Stimulated activated naive CD8-positive, alpha-beta T cell treated with anti-CD3 and anti-CD28 coated beads, Interleukin-15, Interleukin-2, amounts not matched to agents 100 ng/mL and 50 ng/mL, for 24 hours (primary cell): ENCODE results near the gene GFER.
"Not testable (repeated sequence)": the region's sequence is repeated elsewhere in the genome, so short reads cannot be mapped to it uniquely, and the experiment has no call there.

ENCODE experiments used
- H3K27ac Mint-ChIP-seq: one replicate; pipeline ENCODE4 v1.8.0; 2021; ENCODE audit warnings: mild to moderate bottlenecking, mixed read lengths
- H3K27me3 Mint-ChIP-seq: one replicate; pipeline ENCODE4 v1.8.0; 2021; ENCODE audit warnings: mixed read lengths
- H3K36me3 Mint-ChIP-seq: one replicate; pipeline ENCODE4 v1.8.0; 2021; ENCODE audit warnings: low read depth, mixed read lengths
- H3K4me1 Mint-ChIP-seq: one replicate; pipeline ENCODE4 v1.8.0; 2021; ENCODE audit warnings: low read depth, mixed read lengths
- H3K4me3 Mint-ChIP-seq: one replicate; pipeline ENCODE4 v1.8.0; 2021; ENCODE audit warnings: mild to moderate bottlenecking, mixed read lengths
- H3K9me3 Mint-ChIP-seq: one replicate; pipeline ENCODE4 v1.8.0; 2021; ENCODE audit warnings: mixed read lengths

GFER gene

GRCh38 chr16:2009791-2010510, 26.0 kb downstream of the GFER start, which contains the start of gene ZNF598:
ZNF598 (minus strand) TSS chr16:2009821.
- H3K27me3 Mint-ChIP-seq = no peaks in the 10 kb centered on the region
- peaks cover 43% of the 10 kb centered on the region for H3K4me1 Mint-ChIP-seq
- H3K36me3 Mint-ChIP-seq = peaks cover 19% of the 10 kb centered on the region
- peak within 1 kb of the TSS; percentile 98 for H3K4me3 Mint-ChIP-seq
- H3K27ac Mint-ChIP-seq = peak within 1 kb of the TSS; percentile 97
- no peaks in the 10 kb centered on the region for H3K9me3 Mint-ChIP-seq

- not testable (repeated sequence) for H3K27me3 Mint-ChIP-seq, H3K9me3 Mint-ChIP-seq, H3K27ac Mint-ChIP-seq
- Mint-ChIP-seq H3K4me1 (peaks cover 28% of the 10 kb centered on the region), H3K36me3 (peaks cover 16% of the 10 kb centered on the region), H3K4me3 (peak overlapping the region; percentile 41)
Measured at GRCh38 chr16:2011726-2012125, 27.7 kb downstream of the GFER start.

GRCh38 chr16:2013527-2013926, 29.5 kb downstream of the GFER start:
- Mint-ChIP-seq H3K27me3 (no peaks in the 10 kb centered on the region), H3K27ac (no peak overlapping the region), H3K36me3 (peaks cover 4% of the 10 kb centered on the region), H3K9me3 (no peaks in the 10 kb centered on the region), H3K4me3 (no peak overlapping the region), H3K4me1 (peaks cover 10% of the 10 kb centered on the region)

- Mint-ChIP-seq H3K27me3 (peaks cover 5% of the 10 kb centered on the region), H3K4me1 (peaks cover 3% of the 10 kb centered on the region), H3K4me3 (no peak overlapping the region), H3K9me3 (no peaks in the 10 kb centered on the region), H3K27ac (no peak overlapping the region), H3K36me3 (no peaks in the 10 kb centered on the region)
Measured at GRCh38 chr16:2015117-2015946, 31.3 kb downstream of the GFER start.

GRCh38 chr16:2015947-2016208, 31.9 kb downstream of the GFER start:
- no peaks in the 10 kb centered on the region for H3K36me3 Mint-ChIP-seq
- H3K4me1 Mint-ChIP-seq = peaks cover 5% of the 10 kb centered on the region
- H3K27ac Mint-ChIP-seq = no peak overlapping the region
- H3K4me3 Mint-ChIP-seq = no peak overlapping the region
- H3K9me3 Mint-ChIP-seq = no peaks in the 10 kb centered on the region
- peaks cover 9% of the 10 kb centered on the region for H3K27me3 Mint-ChIP-seq

- Mint-ChIP-seq H3K36me3 (no peaks in the 10 kb centered on the region), H3K4me3 (no peak overlapping the region), H3K27ac (no peak overlapping the region), H3K9me3 (no peaks in the 10 kb centered on the region), H3K4me1 (peaks cover 6% of the 10 kb centered on the region), H3K27me3 (peaks cover 11% of the 10 kb centered on the region)
Measured at GRCh38 chr16:2016407-2016922, 32.5 kb downstream of the GFER start.

GRCh38 chr16:2019518-2019920, 35.5 kb downstream of the GFER start, which contains the start of gene NPW:
NPW (plus strand) TSS chr16:2019785.
- Mint-ChIP-seq H3K36me3 (no peaks in the 10 kb centered on the region), H3K27ac (peak within 1 kb of the TSS; percentile 55), H3K27me3 (peaks cover 25% of the 10 kb centered on the region), H3K9me3 (no peaks in the 10 kb centered on the region), H3K4me1 (peaks cover 21% of the 10 kb centered on the region), H3K4me3 (peak within 1 kb of the TSS; percentile 72)

GRCh38 chr16:2019921-2020831, 36.2 kb downstream of the GFER start:
- Mint-ChIP-seq H3K4me1 (peaks cover 21% of the 10 kb centered on the region), H3K27me3 (peaks cover 25% of the 10 kb centered on the region), H3K36me3 (no peaks in the 10 kb centered on the region), H3K4me3 (peak overlapping the region; percentile 72), H3K27ac (peak overlapping the region; percentile 55), H3K9me3 (no peaks in the 10 kb centered on the region)

GRCh38 chr16:2022723-2023091, 38.7 kb downstream of the GFER start:
- Mint-ChIP-seq H3K27ac (peak overlapping the region; percentile 0), H3K27me3 (peaks cover 34% of the 10 kb centered on the region)

GRCh38 chr16:2023092-2024031, 39.4 kb downstream of the GFER start:
- H3K9me3 Mint-ChIP-seq = no peaks in the 10 kb centered on the region
- no peaks in the 10 kb centered on the region for H3K36me3 Mint-ChIP-seq
- H3K4me1 Mint-ChIP-seq = peaks cover 24% of the 10 kb centered on the region
- peak overlapping the region; percentile 63 for H3K4me3 Mint-ChIP-seq
- H3K27ac Mint-ChIP-seq = no peak overlapping the region
- peaks cover 38% of the 10 kb centered on the region for H3K27me3 Mint-ChIP-seq

More at GRCh38 chr16:2022723-2023091, 38.7 kb downstream of the GFER start:
- H3K9me3 Mint-ChIP-seq = no peaks in the 10 kb centered on the region
- no peaks in the 10 kb centered on the region for H3K36me3 Mint-ChIP-seq
- H3K4me3 Mint-ChIP-seq = peak overlapping the region; percentile 63
- H3K4me1 Mint-ChIP-seq = peaks cover 24% of the 10 kb centered on the region

GRCh38 chr16:2024032-2024420, 40.0 kb downstream of the GFER start:
- Mint-ChIP-seq H3K4me3 (peak overlapping the region; percentile 35), H3K9me3 (no peaks in the 10 kb centered on the region), H3K27ac (no peak overlapping the region), H3K36me3 (no peaks in the 10 kb centered on the region), H3K27me3 (peaks cover 34% of the 10 kb centered on the region), H3K4me1 (peaks cover 24% of the 10 kb centered on the region)

- Mint-ChIP-seq H3K27me3 (peaks cover 33% of the 10 kb centered on the region), H3K27ac (no peak overlapping the region), H3K4me3 (no peak overlapping the region), H3K9me3 (no peaks in the 10 kb centered on the region), H3K4me1 (peaks cover 24% of the 10 kb centered on the region), H3K36me3 (no peaks in the 10 kb centered on the region)
Measured at GRCh38 chr16:2025251-2025650, 41.3 kb downstream of the GFER start.

GRCh38 chr16:2025878-2026460, 42.0 kb downstream of the GFER start:
- no peaks in the 10 kb centered on the region for H3K9me3 Mint-ChIP-seq
- no peaks in the 10 kb centered on the region for H3K36me3 Mint-ChIP-seq
- no peak overlapping the region for H3K4me3 Mint-ChIP-seq
- H3K4me1 Mint-ChIP-seq = peaks cover 18% of the 10 kb centered on the region
- no peak overlapping the region for H3K27ac Mint-ChIP-seq
- H3K27me3 Mint-ChIP-seq = peaks cover 29% of the 10 kb centered on the region
